ENCODE data around the gene ARHGAP26. TPM values are rescaled to one million over a fixed set of nuclear protein-coding genes. Genes with fewer than 3 reads are reported as not detected.

The ARHGAP26 gene
- total RNA-seq, 6 experiments from 2014 or later, result 6.7 to 14.5 (median 8.3) TPM

DNA sequence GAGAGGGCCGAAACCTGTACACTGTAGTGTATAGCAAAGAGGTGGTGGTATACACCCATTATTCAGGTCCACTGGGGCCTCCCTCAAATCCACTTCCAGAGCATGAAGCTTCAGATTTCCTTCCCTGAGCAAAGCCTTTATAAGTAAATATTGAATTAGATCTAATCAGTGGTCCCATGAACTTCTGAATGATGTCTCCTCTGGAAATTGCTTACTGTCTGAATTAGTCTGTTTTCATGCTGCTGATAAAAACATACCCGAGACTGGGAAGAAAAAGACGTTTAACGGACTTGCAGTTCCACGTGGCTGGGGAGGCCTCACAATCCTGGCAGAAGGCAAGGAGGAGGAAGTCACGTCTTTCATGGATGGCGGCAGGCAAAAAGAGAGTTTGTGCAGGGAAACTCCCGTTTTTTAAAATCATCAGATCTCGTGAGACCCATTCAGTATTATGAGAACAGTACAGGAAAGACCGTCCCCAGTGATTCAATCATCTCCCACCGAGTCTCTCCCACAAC, 439.8 kb downstream of the ARHGAP26 start:
- intact Hi-C loops (cut with DNase I), result no loop called here
- Histone ChIP-seq H3K9me3 (no peaks in the 10 kb centered on the region), H3K4me3 (no peak overlapping the region), H3K36me3 (no peaks in the 10 kb centered on the region), H3K27ac (no peak overlapping the region), H3K27me3 (no peaks in the 10 kb centered on the region), H3K4me1 (no peaks in the 10 kb centered on the region)
- no peak for ATAC-seq
- no peak for TF ChIP-seq POLR2A (IDR thresholded peaks at IDR 0.05)
- TF ChIP-seq, protein P1, sequence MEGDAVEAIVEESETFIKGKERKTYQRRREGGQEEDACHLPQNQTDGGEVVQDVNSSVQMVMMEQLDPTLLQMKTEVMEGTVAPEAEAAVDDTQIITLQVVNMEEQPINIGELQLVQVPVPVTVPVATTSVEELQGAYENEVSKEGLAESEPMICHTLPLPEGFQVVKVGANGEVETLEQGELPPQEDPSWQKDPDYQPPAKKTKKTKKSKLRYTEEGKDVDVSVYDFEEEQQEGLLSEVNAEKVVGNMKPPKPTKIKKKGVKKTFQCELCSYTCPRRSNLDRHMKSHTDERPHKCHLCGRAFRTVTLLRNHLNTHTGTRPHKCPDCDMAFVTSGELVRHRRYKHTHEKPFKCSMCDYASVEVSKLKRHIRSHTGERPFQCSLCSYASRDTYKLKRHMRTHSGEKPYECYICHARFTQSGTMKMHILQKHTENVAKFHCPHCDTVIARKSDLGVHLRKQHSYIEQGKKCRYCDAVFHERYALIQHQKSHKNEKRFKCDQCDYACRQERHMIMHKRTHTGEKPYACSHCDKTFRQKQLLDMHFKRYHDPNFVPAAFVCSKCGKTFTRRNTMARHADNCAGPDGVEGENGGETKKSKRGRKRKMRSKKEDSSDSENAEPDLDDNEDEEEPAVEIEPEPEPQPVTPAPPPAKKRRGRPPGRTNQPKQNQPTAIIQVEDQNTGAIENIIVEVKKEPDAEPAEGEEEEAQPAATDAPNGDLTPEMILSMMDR (IDR thresholded peaks at IDR 0.05), result no peak
- DNase-seq, result no peak
- WGBS (ENCODE audit: insufficient coverage, low coverage, low lambda C conversion rate, missing lambda C conversion rate), result 82% methylated on average over 7 of the region's 11 CpGs

DNA sequence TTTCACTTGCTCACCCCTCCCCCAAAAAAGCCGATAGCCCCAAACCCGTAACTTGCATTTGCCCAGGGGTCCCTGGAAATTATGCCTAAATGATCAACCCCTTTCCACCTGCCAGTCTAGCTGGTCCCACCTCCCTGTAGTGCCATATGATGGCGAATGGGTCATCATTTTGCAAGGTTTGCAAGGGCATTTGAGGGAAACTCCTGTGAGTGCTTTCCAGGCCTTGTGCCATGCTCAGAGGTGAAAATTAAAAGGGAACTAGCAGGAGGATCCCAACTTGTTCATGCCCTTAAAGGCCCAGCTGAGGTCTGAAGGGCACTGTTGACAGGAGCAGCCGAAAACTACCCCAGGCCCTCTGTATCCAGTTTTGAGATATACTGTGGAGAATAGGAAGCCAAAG, 440.4 kb downstream of the ARHGAP26 start:
- Histone ChIP-seq H3K4me1 (no peaks in the 10 kb centered on the region), H3K9me3 (no peaks in the 10 kb centered on the region), H3K27me3 (no peaks in the 10 kb centered on the region), H3K4me3 (no peak overlapping the region), H3K27ac (no peak overlapping the region), H3K36me3 (no peaks in the 10 kb centered on the region)
- no peak for TF ChIP-seq POLR2A (IDR thresholded peaks at IDR 0.05)
- 90% methylated on average over 4 of the region's 4 CpGs for WGBS (ENCODE audit: insufficient coverage, low coverage, low lambda C conversion rate, missing lambda C conversion rate)
- DNase-seq, result no peak
- intact Hi-C loops (cut with DNase I), result no loop called here
- peak in 1 of 4 donors; percentile 19 for ATAC-seq

DNA sequence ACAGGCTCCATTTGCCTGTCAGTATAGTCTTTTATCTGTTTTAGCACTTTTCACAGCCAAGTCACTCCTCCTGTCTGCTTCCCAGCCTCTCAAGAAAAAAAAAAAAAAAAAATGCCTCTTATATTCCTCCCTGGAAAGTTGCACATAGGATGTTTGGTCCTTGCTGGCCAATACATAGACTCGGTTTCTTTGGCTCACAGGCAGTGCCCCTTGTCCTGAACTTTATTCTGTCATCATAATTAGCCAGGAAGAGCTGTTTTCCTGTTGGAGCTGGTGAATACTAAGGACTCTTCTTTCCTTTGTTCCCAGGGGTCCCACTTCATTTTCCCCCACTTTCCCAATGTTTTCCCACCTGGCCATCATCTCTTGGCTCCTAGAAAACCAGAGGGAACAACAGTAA, 442.1 kb downstream of the ARHGAP26 start:
- WGBS (ENCODE audit: insufficient coverage, low coverage, low lambda C conversion rate, missing lambda C conversion rate), result 33% methylated on average over 1 of the region's 1 CpG
- no peak overlapping the region for H3K4me3 ChIP-seq
- ATAC-seq (peak; percentile 20 to 43 (median 32)), DNase-seq (no peak)
- TF ChIP-seq POLR2A (IDR thresholded peaks at IDR 0.05), result no peak
- TF ChIP-seq, protein P1 (IDR thresholded peaks at IDR 0.05), result no peak
- no peaks in the 10 kb centered on the region for H3K27me3 ChIP-seq
- H3K36me3 ChIP-seq, result no peaks in the 10 kb centered on the region
- no peaks in the 10 kb centered on the region for H3K9me3 ChIP-seq
- no peaks in the 10 kb centered on the region for H3K4me1 ChIP-seq
- H3K27ac ChIP-seq, result no peak overlapping the region
- intact Hi-C loops (cut with DNase I), result no loop called here

DNA sequence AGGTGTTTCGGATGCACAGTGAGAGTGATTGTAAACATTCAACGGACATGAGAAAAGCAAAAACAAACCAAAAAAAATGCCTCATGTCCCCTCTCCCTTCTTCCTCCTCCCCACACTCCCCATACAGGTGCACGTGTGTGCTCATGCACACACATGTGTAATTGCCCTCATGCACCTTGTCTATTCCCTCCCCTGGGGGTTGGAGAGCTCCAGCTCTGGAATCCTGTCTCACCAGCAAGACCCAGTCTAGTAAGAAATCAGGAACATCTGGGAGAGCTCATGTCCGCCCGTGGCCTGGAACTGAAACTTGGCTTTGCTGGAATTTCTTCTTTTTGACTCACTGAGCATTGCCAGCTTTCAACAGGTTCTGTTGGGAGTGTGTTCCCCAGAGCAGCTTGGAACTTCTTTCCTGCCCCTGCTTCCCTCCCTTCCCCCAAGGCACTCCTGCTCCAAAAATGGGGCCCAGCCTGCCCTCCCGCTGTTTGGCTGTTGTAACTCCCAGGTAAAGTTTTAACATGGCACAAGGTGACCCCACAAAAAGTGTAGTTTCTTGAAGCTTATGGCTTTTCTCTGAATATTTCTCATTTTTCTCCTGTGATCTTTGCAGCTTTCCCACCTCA, 443.2 kb downstream of the ARHGAP26 start:
- ATAC-seq, result peak in 1 of 4 donors; percentile 41
- H3K27ac ChIP-seq, result no peak overlapping the region

DNA sequence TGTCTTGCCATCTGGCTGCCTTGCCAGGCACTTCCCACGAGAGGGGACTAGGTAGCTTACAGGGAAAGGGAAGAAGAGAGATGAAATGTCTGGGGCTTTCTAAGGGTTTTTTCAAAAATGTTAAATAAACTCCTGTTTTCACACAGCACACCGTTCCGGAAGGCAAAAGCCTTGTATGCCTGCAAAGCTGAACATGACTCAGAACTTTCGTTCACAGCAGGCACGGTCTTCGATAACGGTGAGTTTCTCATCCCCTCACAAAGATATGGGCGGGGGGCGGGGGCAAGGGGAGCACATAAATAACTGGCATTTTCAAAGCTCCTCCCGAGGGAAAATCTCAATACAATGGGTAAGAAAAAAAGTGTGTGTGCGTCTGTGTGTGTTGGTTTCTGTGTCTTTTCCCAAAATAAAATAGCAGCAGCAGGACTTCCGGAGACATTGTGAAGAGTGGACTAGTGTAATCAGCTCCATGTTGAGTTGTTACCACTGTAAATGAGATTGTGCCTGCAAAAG, 443.7 kb downstream of the ARHGAP26 start:
- intact Hi-C loops (cut with DNase I), result no loop called here
- no peaks in the 10 kb centered on the region for H3K36me3 ChIP-seq
- 71% methylated on average over 9 of the region's 12 CpGs for WGBS (ENCODE audit: insufficient coverage, low coverage, low lambda C conversion rate, missing lambda C conversion rate)
- no peaks in the 10 kb centered on the region for H3K27me3 ChIP-seq
- no peaks in the 10 kb centered on the region for H3K4me1 ChIP-seq
- TF ChIP-seq, protein P1 (IDR thresholded peaks at IDR 0.05), result no peak
- no peak for TF ChIP-seq POLR2A (IDR thresholded peaks at IDR 0.05)
- H3K9me3 ChIP-seq, result no peaks in the 10 kb centered on the region
- H3K4me3 ChIP-seq, result no peak overlapping the region
- no peak for DNase-seq
- no peak for ATAC-seq
- H3K27ac ChIP-seq, result no peak overlapping the region

More for the DNA sequence above, 443.2 kb downstream of the ARHGAP26 start:
- H3K4me1 ChIP-seq, result no peaks in the 10 kb centered on the region
- no peaks in the 10 kb centered on the region for H3K27me3 ChIP-seq
- no peak for TF ChIP-seq POLR2A (IDR thresholded peaks at IDR 0.05)
- TF ChIP-seq, protein P1 (IDR thresholded peaks at IDR 0.05), result no peak
- intact Hi-C loops (cut with DNase I), result no loop called here
- H3K4me3 ChIP-seq, result no peak overlapping the region
- H3K36me3 ChIP-seq, result no peaks in the 10 kb centered on the region
- no peak for DNase-seq
- 83% methylated on average over 6 of the region's 6 CpGs for WGBS (ENCODE audit: insufficient coverage, low coverage, low lambda C conversion rate, missing lambda C conversion rate)
- H3K9me3 ChIP-seq, result no peaks in the 10 kb centered on the region
